WTC11 (cell line): ENCODE results near the gene COLGALT1. TPM values are rescaled to one million over a fixed set of nuclear protein-coding genes. Genes with fewer than 3 reads are reported as not detected.

Experiments used
- ATAC-seq: fragments of 200-7000 bp; cut with Tn5 transposase; 2 replicates; pipeline ENCODE4 v1.10.0; 2021; ENCODE audit warnings: mild to moderate bottlenecking, moderate library complexity
- CTCF ChIA-PET: fragments of 300-600 bp; sonication (Branson Sonifier 250); formaldehyde crosslinking; loops from one replicate; lab custom pipeline; 2021; ENCODE audit warnings: antibody characterized with exemption; lab: Charles Lee
- POLR2A ChIA-PET: fragments of 350-600 bp; sonication (Branson Sonifier 250); formaldehyde crosslinking; loops from one replicate; lab custom pipeline; 2021; ENCODE audit warnings: antibody characterized with exemption; lab: Charles Lee
- DNase-seq: peaks from one replicate; pipeline ENCODE4 v3.0.0; 2021; ENCODE audit warnings: low spot score
- H3K27ac Mint-ChIP-seq: 2 replicates; pipeline ENCODE4 v1.8.0; 2021; ENCODE audit warnings: mixed read lengths
- H3K27me3 Mint-ChIP-seq: 2 replicates; pipeline ENCODE4 v1.8.0; 2021; ENCODE audit warnings: low read depth, mild to moderate bottlenecking, moderate library complexity, mixed read lengths
- H3K36me3 Mint-ChIP-seq: 2 replicates; pipeline ENCODE4 v1.8.0; 2021; ENCODE audit warnings: mixed read lengths
- H3K4me1 Mint-ChIP-seq: 2 replicates; pipeline ENCODE4 v1.8.0; 2022; ENCODE audit warnings: mixed read lengths
- H3K4me3 Mint-ChIP-seq: 2 replicates; pipeline ENCODE4 v1.8.0; 2021; ENCODE audit warnings: mild to moderate bottlenecking, moderate library complexity, mixed read lengths
- H3K9me3 Mint-ChIP-seq: 2 replicates; pipeline ENCODE4 v1.8.0; 2021; ENCODE audit warnings: mixed read lengths
- CBFB ChIP-seq: sonication (generic); formaldehyde crosslinking; IDR thresholded peaks from 2 replicates; pipeline ENCODE4 v1.8.1; 2022; ENCODE audit warnings: mild to moderate bottlenecking, low read depth, missing genetic modification reagents
- CREB1 ChIP-seq: sonication (generic); formaldehyde crosslinking; IDR thresholded peaks from 2 replicates; pipeline ENCODE4 v1.8.0; 2023; ENCODE audit warnings: mild to moderate bottlenecking, missing genetic modification reagents
- ELF4 ChIP-seq: sonication (generic); formaldehyde crosslinking; IDR thresholded peaks from 2 replicates; pipeline ENCODE4 v1.8.1; 2022; ENCODE audit warnings: low read depth, mild to moderate bottlenecking, moderate library complexity, missing genetic modification reagents
- FOXK1 ChIP-seq: sonication (generic); formaldehyde crosslinking; IDR thresholded peaks from 2 replicates; pipeline ENCODE4 v1.8.0; 2022; ENCODE audit warnings: mild to moderate bottlenecking, moderate library complexity, missing genetic modification reagents
- JAZF1 ChIP-seq: fragments of 250-450 bp; sonication (Bioruptor Pico); IDR thresholded peaks from 2 replicates; pipeline ENCODE4 v1.9.0; 2021; ENCODE audit warnings: moderate library complexity, mild to moderate bottlenecking, inconsistent platforms
- KAT7 ChIP-seq: sonication (generic); formaldehyde crosslinking; IDR thresholded peaks from 2 replicates; pipeline ENCODE4 v1.8.1; 2023; ENCODE audit warnings: missing genetic modification reagents, mild to moderate bottlenecking, borderline replicate concordance
- MYBL2 ChIP-seq: sonication (generic); formaldehyde crosslinking; IDR thresholded peaks from 2 replicates; pipeline ENCODE4 v1.8.1; 2023; ENCODE audit warnings: mild to moderate bottlenecking, moderate library complexity, missing genetic modification reagents
- NFATC4 ChIP-seq: fragments of 250-450 bp; sonication (Bioruptor Pico); IDR thresholded peaks from 2 replicates; pipeline ENCODE4 v1.9.0; 2021; ENCODE audit warnings: mild to moderate bottlenecking
- NFE2L1 ChIP-seq: sonication (generic); formaldehyde crosslinking; IDR thresholded peaks from 2 replicates; pipeline ENCODE4 v1.8.1; 2023; ENCODE audit warnings: missing genetic modification reagents
- OVOL2 ChIP-seq: fragments of 250-450 bp; sonication (Bioruptor Pico); IDR thresholded peaks from 2 replicates; pipeline ENCODE4 v1.9.0; 2021; ENCODE audit warnings: mild to moderate bottlenecking, borderline replicate concordance
- SOX15 ChIP-seq: fragments of 250-450 bp; sonication (Bioruptor Pico); IDR thresholded peaks from 2 replicates; pipeline ENCODE4 v1.9.0; 2021; ENCODE audit warnings: mild to moderate bottlenecking
- STAT6 ChIP-seq: sonication (generic); formaldehyde crosslinking; conservative IDR thresholded peaks from 2 replicates; pipeline ENCODE4 v1.8.1; 2023; ENCODE audit warnings: mild to moderate bottlenecking, low read depth, missing genetic modification reagents, moderate library complexity
- TP53 ChIP-seq: sonication (generic); formaldehyde crosslinking; IDR thresholded peaks from 2 replicates; pipeline ENCODE4 v1.8.1; 2023; ENCODE audit warnings: mild to moderate bottlenecking, missing genetic modification reagents
- ZMAT4 ChIP-seq: fragments of 250-450 bp; sonication (Bioruptor Pico); IDR thresholded peaks from 2 replicates; pipeline ENCODE4 v1.9.0; 2021; ENCODE audit warnings: mild to moderate bottlenecking
- ZNF416 ChIP-seq: fragments of 250-450 bp; sonication (Bioruptor Pico); IDR thresholded peaks from 2 replicates; pipeline ENCODE4 v1.9.0; 2021; ENCODE audit warnings: mild to moderate bottlenecking, inconsistent platforms
- ZSCAN18 ChIP-seq: fragments of 250-450 bp; sonication (Bioruptor Pico); IDR thresholded peaks from 2 replicates; pipeline ENCODE4 v2.1.2; 2022; ENCODE audit warnings: mild to moderate bottlenecking, moderate library complexity
- total RNA-seq: library from RNA; stranded (reverse); gene quantifications from 3 replicates; pipeline ENCODE4 v1.2.3, GENCODE V29; 2021
- TF ChIP-seq, protein P1 (sequence below): fragments of 250-450 bp; sonication (Bioruptor Pico); IDR thresholded peaks from 2 replicates; pipeline ENCODE4 v1.8.0; 2021; ENCODE audit warnings: mild to moderate bottlenecking
- TF ChIP-seq, protein P2 (sequence below): sonication (generic); formaldehyde crosslinking; IDR thresholded peaks from 2 replicates; pipeline ENCODE4 v1.8.1; 2023; ENCODE audit warnings: mild to moderate bottlenecking, moderate library complexity, missing genetic modification reagents
- TF ChIP-seq, protein P3 (sequence below): sonication (generic); formaldehyde crosslinking; IDR thresholded peaks from 2 replicates; pipeline ENCODE4 v1.8.0; 2022; ENCODE audit warnings: missing genetic modification reagents

COLGALT1 gene
- total RNA-seq, 1 experiment from 2014 or later: 54.0 TPM

- H3K27me3 Mint-ChIP-seq: no peaks in the 10 kb centered on the region
Observed at GRCh38 chr19:17556995-17557394, 1.5 kb downstream of the COLGALT1 start.

More at GRCh38 chr19:17556995-17557394, 1.5 kb downstream of the COLGALT1 start:
- peak overlapping the region; percentile 30 for H3K4me3 Mint-ChIP-seq
- no peak for DNase-seq
- TF ChIP-seq JAZF1 (CRISPR knock-in tag) (no peak), MYBL2 (no peak), KAT7 (CRISPR knock-in tag) (no peak), ZNF416 (CRISPR knock-in tag) (no peak), ZSCAN18 (no peak), STAT6 (CRISPR knock-in tag) (no peak), CBFB (CRISPR knock-in tag) (no peak), NFE2L1 (no peak), NFATC4 (no peak), FOXK1 (CRISPR knock-in tag) (no peak), ZMAT4 (CRISPR knock-in tag) (no peak), TP53 (CRISPR knock-in tag) (no peak), SOX15 (CRISPR knock-in tag) (no peak), OVOL2 (CRISPR knock-in tag) (no peak), CREB1 (no peak), ELF4 (CRISPR knock-in tag) (no peak)
- TF ChIP-seq, protein P1, sequence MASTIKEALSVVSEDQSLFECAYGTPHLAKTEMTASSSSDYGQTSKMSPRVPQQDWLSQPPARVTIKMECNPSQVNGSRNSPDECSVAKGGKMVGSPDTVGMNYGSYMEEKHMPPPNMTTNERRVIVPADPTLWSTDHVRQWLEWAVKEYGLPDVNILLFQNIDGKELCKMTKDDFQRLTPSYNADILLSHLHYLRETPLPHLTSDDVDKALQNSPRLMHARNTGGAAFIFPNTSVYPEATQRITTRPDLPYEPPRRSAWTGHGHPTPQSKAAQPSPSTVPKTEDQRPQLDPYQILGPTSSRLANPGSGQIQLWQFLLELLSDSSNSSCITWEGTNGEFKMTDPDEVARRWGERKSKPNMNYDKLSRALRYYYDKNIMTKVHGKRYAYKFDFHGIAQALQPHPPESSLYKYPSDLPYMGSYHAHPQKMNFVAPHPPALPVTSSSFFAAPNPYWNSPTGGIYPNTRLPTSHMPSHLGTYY (CRISPR knock-in tag): no peak
- TF ChIP-seq, protein P2, sequence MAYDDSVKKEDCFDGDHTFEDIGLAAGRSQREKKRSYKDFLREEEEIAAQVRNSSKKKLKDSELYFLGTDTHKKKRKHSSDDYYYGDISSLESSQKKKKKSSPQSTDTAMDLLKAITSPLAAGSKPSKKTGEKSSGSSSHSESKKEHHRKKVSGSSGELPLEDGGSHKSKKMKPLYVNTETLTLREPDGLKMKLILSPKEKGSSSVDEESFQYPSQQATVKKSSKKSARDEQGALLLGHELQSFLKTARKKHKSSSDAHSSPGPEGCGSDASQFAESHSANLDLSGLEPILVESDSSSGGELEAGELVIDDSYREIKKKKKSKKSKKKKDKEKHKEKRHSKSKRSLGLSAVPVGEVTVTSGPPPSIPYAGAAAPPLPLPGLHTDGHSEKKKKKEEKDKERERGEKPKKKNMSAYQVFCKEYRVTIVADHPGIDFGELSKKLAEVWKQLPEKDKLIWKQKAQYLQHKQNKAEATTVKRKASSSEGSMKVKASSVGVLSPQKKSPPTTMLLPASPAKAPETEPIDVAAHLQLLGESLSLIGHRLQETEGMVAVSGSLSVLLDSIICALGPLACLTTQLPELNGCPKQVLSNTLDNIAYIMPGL (CRISPR knock-in tag): no peak
- TF ChIP-seq, protein P3, sequence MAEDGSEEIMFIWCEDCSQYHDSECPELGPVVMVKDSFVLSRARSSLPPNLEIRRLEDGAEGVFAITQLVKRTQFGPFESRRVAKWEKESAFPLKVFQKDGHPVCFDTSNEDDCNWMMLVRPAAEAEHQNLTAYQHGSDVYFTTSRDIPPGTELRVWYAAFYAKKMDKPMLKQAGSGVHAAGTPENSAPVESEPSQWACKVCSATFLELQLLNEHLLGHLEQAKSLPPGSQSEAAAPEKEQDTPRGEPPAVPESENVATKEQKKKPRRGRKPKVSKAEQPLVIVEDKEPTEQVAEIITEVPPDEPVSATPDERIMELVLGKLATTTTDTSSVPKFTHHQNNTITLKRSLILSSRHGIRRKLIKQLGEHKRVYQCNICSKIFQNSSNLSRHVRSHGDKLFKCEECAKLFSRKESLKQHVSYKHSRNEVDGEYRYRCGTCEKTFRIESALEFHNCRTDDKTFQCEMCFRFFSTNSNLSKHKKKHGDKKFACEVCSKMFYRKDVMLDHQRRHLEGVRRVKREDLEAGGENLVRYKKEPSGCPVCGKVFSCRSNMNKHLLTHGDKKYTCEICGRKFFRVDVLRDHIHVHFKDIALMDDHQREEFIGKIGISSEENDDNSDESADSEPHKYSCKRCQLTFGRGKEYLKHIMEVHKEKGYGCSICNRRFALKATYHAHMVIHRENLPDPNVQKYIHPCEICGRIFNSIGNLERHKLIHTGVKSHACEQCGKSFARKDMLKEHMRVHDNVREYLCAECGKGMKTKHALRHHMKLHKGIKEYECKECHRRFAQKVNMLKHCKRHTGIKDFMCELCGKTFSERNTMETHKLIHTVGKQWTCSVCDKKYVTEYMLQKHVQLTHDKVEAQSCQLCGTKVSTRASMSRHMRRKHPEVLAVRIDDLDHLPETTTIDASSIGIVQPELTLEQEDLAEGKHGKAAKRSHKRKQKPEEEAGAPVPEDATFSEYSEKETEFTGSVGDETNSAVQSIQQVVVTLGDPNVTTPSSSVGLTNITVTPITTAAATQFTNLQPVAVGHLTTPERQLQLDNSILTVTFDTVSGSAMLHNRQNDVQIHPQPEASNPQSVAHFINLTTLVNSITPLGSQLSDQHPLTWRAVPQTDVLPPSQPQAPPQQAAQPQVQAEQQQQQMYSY (CRISPR knock-in tag): no peak
- TF ChIP-seq, all 79 proteins: peak for 0
- Mint-ChIP-seq H3K27ac (no peak overlapping the region), H3K4me1 (peaks cover 17% of the 10 kb centered on the region), H3K9me3 (no peaks in the 10 kb centered on the region), H3K36me3 (peaks cover 13% of the 10 kb centered on the region)
- ChIA-PET POLR2A (interaction anchor here (0.6 kb wide), 1 partner anchor 19 kb away, joined by 3 read pairs; no protein-coding TSS in a partner anchor), CTCF (interaction anchor here (1.1 to 2.0 kb wide), 5 partner anchors 18 to 49 kb away, joined by 3 to 11 read pairs (median 4); no protein-coding TSS in a partner anchor)
- ATAC-seq: no peak
